NT2/D1 (cell line): ENCODE results near the gene TNFRSF14.

ENCODE experiments used
- DNase-seq: peaks from one replicate; pipeline ENCODE4 v3.0.0-alpha.2; 2011; ENCODE audit warnings: low read depth, low spot score
- H3K27me3 ChIP-seq: 2 replicates; pipeline ENCODE4 v1.6.0; 2011; ENCODE audit warnings: mild to moderate bottlenecking; ENCODE audit not compliant: insufficient read length, insufficient read depth
- H3K36me3 ChIP-seq: 2 replicates; pipeline ENCODE4 v1.6.1; 2011; ENCODE audit warnings: mild to moderate bottlenecking, low read length, mixed read lengths; ENCODE audit not compliant: insufficient read depth, insufficient read length
- H3K4me1 ChIP-seq: 2 replicates; pipeline ENCODE4 v1.5.1; 2011; ENCODE audit not compliant: insufficient read depth, insufficient read length
- H3K4me3 ChIP-seq: 2 replicates; pipeline ENCODE4 v1.5.1; 2011; ENCODE audit warnings: low read depth; ENCODE audit not compliant: insufficient read length
- H3K9ac ChIP-seq: 2 replicates; pipeline ENCODE4 v1.6.0; 2011; ENCODE audit warnings: low read depth; ENCODE audit not compliant: insufficient read length
- H3K9me3 ChIP-seq: 2 replicates; pipeline ENCODE4 v1.5.1; 2011; ENCODE audit warnings: mild to moderate bottlenecking, low read length; ENCODE audit not compliant: insufficient read depth
- SUZ12 ChIP-seq: IDR thresholded peaks from 2 replicates; pipeline ENCODE4 v1.6.1; 2011; ENCODE audit not compliant: insufficient read length, insufficient read depth; ENCODE audit errors: extremely low read depth
- YY1 ChIP-seq: IDR thresholded peaks from 2 replicates; pipeline ENCODE4 v1.6.1; 2011; ENCODE audit not compliant: insufficient read length, insufficient read depth
- ZNF274 ChIP-seq: IDR thresholded peaks from 2 replicates; pipeline ENCODE4 v1.6.1; 2011; ENCODE audit warnings: mild to moderate bottlenecking, low read depth, low read length

TNFRSF14 gene

GRCh38 chr1:2534687-2535441 is 21.3 kb upstream of the TNFRSF14 start:
- Histone ChIP-seq H3K9ac (no peak overlapping the region), H3K4me1 (peaks cover 9% of the 10 kb centered on the region), H3K9me3 (no peaks in the 10 kb centered on the region), H3K27me3 (peaks cover 72% of the 10 kb centered on the region), H3K4me3 (no peak overlapping the region), H3K36me3 (no peaks in the 10 kb centered on the region)
- TF ChIP-seq ZNF274, result no peak
- no peak for TF ChIP-seq SUZ12
- no peak for TF ChIP-seq YY1
- DNase-seq, result no peak

- no peak overlapping the region for H3K9ac ChIP-seq
- no peak for DNase-seq
- peaks cover 9% of the 10 kb centered on the region for H3K4me1 ChIP-seq
- H3K36me3 ChIP-seq, result no peaks in the 10 kb centered on the region
- H3K4me3 ChIP-seq, result no peak overlapping the region
- TF ChIP-seq ZNF274 (no peak), YY1 (no peak), SUZ12 (no peak)
- no peaks in the 10 kb centered on the region for H3K9me3 ChIP-seq
- peaks cover 72% of the 10 kb centered on the region for H3K27me3 ChIP-seq
Measured at GRCh38 chr1:2535455-2535854, 20.7 kb upstream of the TNFRSF14 start.

GRCh38 chr1:2535981-2536380 is 20.2 kb upstream of the TNFRSF14 start:
- Histone ChIP-seq H3K9me3 (no peaks in the 10 kb centered on the region), H3K9ac (no peak overlapping the region), H3K36me3 (no peaks in the 10 kb centered on the region), H3K4me1 (peaks cover 9% of the 10 kb centered on the region), H3K27me3 (peaks cover 69% of the 10 kb centered on the region), H3K4me3 (no peak overlapping the region)
- TF ChIP-seq ZNF274 (no peak), YY1 (no peak), SUZ12 (no peak)
- DNase-seq, result no peak

GRCh38 chr1:2537784-2538115 is 18.4 kb upstream of the TNFRSF14 start:
- no peaks in the 10 kb centered on the region for H3K9me3 ChIP-seq
- H3K27me3 ChIP-seq, result peaks cover 67% of the 10 kb centered on the region
- TF ChIP-seq SUZ12, result no peak
- no peak overlapping the region for H3K9ac ChIP-seq
- no peak overlapping the region for H3K4me3 ChIP-seq
- H3K36me3 ChIP-seq, result no peaks in the 10 kb centered on the region
- H3K4me1 ChIP-seq, result peaks cover 10% of the 10 kb centered on the region
- no peak for DNase-seq

GRCh38 chr1:2538376-2538775 is 17.8 kb upstream of the TNFRSF14 start:
- Histone ChIP-seq H3K4me3 (no peak overlapping the region), H3K36me3 (no peaks in the 10 kb centered on the region), H3K9me3 (no peaks in the 10 kb centered on the region), H3K9ac (no peak overlapping the region), H3K4me1 (peaks cover 13% of the 10 kb centered on the region), H3K27me3 (peaks cover 64% of the 10 kb centered on the region)
- no peak for DNase-seq
- TF ChIP-seq YY1 (no peak), SUZ12 (no peak), ZNF274 (no peak)

GRCh38 chr1:2538872-2539271 is 17.3 kb upstream of the TNFRSF14 start:
- no peak overlapping the region for H3K4me3 ChIP-seq
- H3K36me3 ChIP-seq, result no peaks in the 10 kb centered on the region
- TF ChIP-seq ZNF274, result no peak
- no peak for TF ChIP-seq YY1
- TF ChIP-seq SUZ12, result no peak
- no peak for DNase-seq
- H3K27me3 ChIP-seq, result peaks cover 64% of the 10 kb centered on the region
- H3K9ac ChIP-seq, result no peak overlapping the region
- no peaks in the 10 kb centered on the region for H3K9me3 ChIP-seq
- H3K4me1 ChIP-seq, result peaks cover 15% of the 10 kb centered on the region

- Histone ChIP-seq H3K4me1 (peaks cover 19% of the 10 kb centered on the region), H3K27me3 (peaks cover 61% of the 10 kb centered on the region), H3K4me3 (no peak overlapping the region), H3K36me3 (no peaks in the 10 kb centered on the region), H3K9me3 (no peaks in the 10 kb centered on the region), H3K9ac (no peak overlapping the region)
- TF ChIP-seq ZNF274 (no peak), YY1 (no peak), SUZ12 (no peak)
- no peak for DNase-seq
Measured at GRCh38 chr1:2539312-2539907, 16.8 kb upstream of the TNFRSF14 start.
